ENCODE data around the gene KCNMB1. TPM values are rescaled to one million over a fixed set of nuclear protein-coding genes. Genes with fewer than 3 reads are reported as not detected.

The KCNMB1 gene
- total and polyA plus RNA-seq, 2 donors (not counting 3 experiments of a cell fraction or from before 2014, with no cell fraction given), result 0.15 to 0.29 TPM

DNA sequence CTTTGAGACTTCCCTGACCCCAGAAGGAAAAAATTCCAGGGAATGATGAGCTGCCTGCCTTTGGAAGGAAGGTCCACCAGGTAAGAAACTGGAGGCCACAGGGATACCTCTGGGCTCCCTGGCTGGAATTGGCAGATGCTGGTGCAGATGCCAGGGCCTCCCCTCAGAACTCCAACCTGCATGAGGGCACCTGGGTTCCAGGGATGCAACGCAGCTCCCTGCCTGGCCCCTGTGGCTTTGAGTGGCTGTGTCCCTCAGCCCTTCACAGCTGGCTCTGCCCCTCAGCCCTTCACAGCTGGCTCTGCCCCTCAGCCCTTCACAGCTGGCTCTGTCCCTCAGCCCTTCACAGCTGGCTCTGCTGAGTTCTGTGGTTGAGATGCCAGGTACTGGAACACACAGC, 13.9 kb downstream of the KCNMB1 start:
- dilution Hi-C loops (cut with MboI; ENCODE audit: extremely low pct_ligation_motif_present, low sequenced_read_pairs) (no loop called here), intact Hi-C loops (cut with micrococcal nuclease) (no loop called here)
- no peak overlapping the region for H3K27ac ChIP-seq (ENCODE audit: insufficient read depth, low read depth, low read length)
- H2AFZ ChIP-seq (ENCODE audit: low read depth, low read length), result no peak overlapping the region
- H3K4me1 ChIP-seq (ENCODE audit: control insufficient read depth, extremely low read depth, insufficient read depth, low read length), result no peaks in the 10 kb centered on the region
- ChIA-PET POLR2A (no interaction called here), CTCF (interaction anchor here (1.2 kb wide), 1 partner anchor 108 kb away, joined by 4 read pairs; no protein-coding TSS in a partner anchor)
- no TSS peak for BruUV-seq (replicated peaks)
- no peak overlapping the region for H3K4me3 ChIP-seq (replicated peaks in 1 of 3; ENCODE audit: insufficient read depth in 1 of 3, low read depth in 1 of 3, low read length in 3 of 3)
- DNase-seq (ENCODE audit: low read depth, low spot score), result no peak
- no peak for TF ChIP-seq POLR2A (IDR thresholded peaks at IDR 0.05; ENCODE audit: low read depth, low read length)
- no peak for TF ChIP-seq FOS (IDR thresholded peaks at IDR 0.05; ENCODE audit: borderline replicate concordance, insufficient read depth, low read length)
- no peak for TF ChIP-seq MAX (IDR thresholded peaks at IDR 0.05; ENCODE audit: insufficient read depth, insufficient read length)
- TF ChIP-seq JUN (IDR thresholded peaks at IDR 0.05; ENCODE audit: borderline replicate concordance, insufficient read depth, insufficient read length, low read depth), result no peak
- TF ChIP-seq EZH2 (IDR thresholded peaks at IDR 0.05; ENCODE audit: borderline replicate concordance, low read depth, low read length, severe bottlenecking), result no peak
- no peak for TF ChIP-seq POLR2AphosphoS5 (IDR thresholded peaks at IDR 0.05; ENCODE audit: insufficient read depth, low read depth, low read length)
- TF ChIP-seq CTCF (IDR thresholded peaks at IDR 0.05; ENCODE audit: extremely low read depth in 1 of 2, insufficient read depth in 1 of 2, low read depth in 1 of 2, low read length in 2 of 2), result no peak
- no peak for TF ChIP-seq GATA2 (IDR thresholded peaks at IDR 0.05; ENCODE audit: insufficient read depth, insufficient read length, low read depth, low read length)
- no peak for TF ChIP-seq MYC (IDR thresholded peaks at IDR 0.05; ENCODE audit: low read depth, low read length)
- no peaks in the 10 kb centered on the region for H3K79me2 ChIP-seq (ENCODE audit: control insufficient read depth, insufficient read depth, low read length)
- no peaks in the 10 kb centered on the region for H3K36me3 ChIP-seq (ENCODE audit: control insufficient read depth in 2 of 2, extremely low read depth in 1 of 2, insufficient read depth in 2 of 2, low read length in 2 of 2)
- H3K9me3 ChIP-seq (replicated peaks; ENCODE audit: control insufficient read depth, insufficient read depth, low read length), result no peaks in the 10 kb centered on the region
- no peaks in the 10 kb centered on the region for H4K20me1 ChIP-seq (replicated peaks; ENCODE audit: control insufficient read depth, extremely low read depth, insufficient read depth, low read length)
- H3K9me1 ChIP-seq (replicated peaks; ENCODE audit: control insufficient read depth, extremely low read depth, insufficient read depth, low read length), result no peaks in the 10 kb centered on the region
- no peak overlapping the region for H3K9ac ChIP-seq (replicated peaks; ENCODE audit: extremely low read depth, insufficient read depth, low read length)
- no peak overlapping the region for H3K4me2 ChIP-seq (ENCODE audit: insufficient read depth, low read length)
- FAIRE-seq, result no peak
- peaks cover 2 to 3% of the 10 kb centered on the region in 2 experiments for H3K27me3 ChIP-seq (ENCODE audit: control insufficient read depth in 2 of 2, insufficient read depth in 2 of 2, low read length in 2 of 2)

Measured in endothelial cell of umbilical vein (primary cell).